ENCODE results near the gene EXOSC3.

DNA sequence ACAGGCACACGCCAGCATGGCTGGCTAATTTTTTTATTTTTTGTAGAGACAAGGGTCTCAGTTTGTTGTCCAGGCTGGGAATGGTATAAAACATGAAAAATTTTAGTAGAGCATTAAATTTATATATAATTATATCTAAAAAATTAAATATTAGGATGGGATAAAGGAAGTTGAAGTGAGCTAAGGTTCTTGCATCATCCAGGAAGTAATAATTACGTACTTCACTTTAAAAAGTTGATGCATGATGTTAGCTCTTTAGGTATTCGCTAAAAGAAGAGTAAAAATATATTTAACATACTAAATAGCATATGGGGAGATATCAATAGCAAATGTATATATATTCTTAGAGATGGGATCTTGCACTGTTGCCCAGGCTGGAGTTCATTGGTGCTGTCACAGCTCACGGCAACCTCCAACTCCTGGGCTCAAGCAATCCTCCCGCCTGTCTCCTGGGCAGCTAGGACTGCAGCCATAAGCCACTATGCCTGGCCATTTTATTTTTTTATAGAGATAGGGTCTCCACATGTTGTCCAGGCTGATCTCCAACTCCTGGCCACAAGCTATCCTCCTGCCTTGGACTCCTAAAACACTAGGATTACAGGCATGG is 28.0 kb upstream of the EXOSC3 start:
- TF ChIP-seq POLR2AphosphoS5 (IDR thresholded peaks at IDR 0.05): no peak
- TF ChIP-seq EP300 (IDR thresholded peaks at IDR 0.05): no peak
- TF ChIP-seq, protein P1, sequence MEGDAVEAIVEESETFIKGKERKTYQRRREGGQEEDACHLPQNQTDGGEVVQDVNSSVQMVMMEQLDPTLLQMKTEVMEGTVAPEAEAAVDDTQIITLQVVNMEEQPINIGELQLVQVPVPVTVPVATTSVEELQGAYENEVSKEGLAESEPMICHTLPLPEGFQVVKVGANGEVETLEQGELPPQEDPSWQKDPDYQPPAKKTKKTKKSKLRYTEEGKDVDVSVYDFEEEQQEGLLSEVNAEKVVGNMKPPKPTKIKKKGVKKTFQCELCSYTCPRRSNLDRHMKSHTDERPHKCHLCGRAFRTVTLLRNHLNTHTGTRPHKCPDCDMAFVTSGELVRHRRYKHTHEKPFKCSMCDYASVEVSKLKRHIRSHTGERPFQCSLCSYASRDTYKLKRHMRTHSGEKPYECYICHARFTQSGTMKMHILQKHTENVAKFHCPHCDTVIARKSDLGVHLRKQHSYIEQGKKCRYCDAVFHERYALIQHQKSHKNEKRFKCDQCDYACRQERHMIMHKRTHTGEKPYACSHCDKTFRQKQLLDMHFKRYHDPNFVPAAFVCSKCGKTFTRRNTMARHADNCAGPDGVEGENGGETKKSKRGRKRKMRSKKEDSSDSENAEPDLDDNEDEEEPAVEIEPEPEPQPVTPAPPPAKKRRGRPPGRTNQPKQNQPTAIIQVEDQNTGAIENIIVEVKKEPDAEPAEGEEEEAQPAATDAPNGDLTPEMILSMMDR (IDR thresholded peaks at IDR 0.05): no peak

All from esophagus muscularis mucosa (tissue), 4 donors.